ENCODE data around the gene TTLL13. TPM values are rescaled to one million over a fixed set of nuclear protein-coding genes. Genes with fewer than 3 reads are reported as not detected.

TTLL13 gene
- total and polyA plus RNA-seq, 2 of the 8 experiments (the other 6 are each of a cell fraction or from before 2014, with no cell fraction given), result 0.03 TPM; not detected in 1

DNA sequence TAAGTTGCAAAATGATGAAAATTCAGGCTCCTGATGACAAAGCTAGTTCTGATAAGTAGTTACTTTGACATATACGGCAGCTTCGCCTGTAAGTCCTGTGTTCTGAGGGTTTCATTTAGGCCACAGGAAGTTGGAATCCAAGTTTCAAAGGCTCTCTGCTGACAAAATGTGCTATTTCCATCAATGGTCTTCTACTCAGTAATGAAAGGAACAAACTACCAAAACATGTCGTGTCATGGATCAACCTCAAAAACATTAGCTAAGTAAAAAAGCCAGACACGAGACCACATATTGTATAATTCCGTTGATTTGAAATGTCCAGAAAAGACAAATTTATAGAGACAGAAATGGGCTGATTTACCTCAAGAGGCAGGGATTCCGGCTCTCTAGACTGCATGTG, 38.6 kb downstream of the TTLL13 start:
- Histone ChIP-seq H2BK120ac (replicated peaks; ENCODE audit: low read depth, low read length) (no peak overlapping the region), H3K23ac (ENCODE audit: insufficient read length) (no peak overlapping the region), H3K27ac (ENCODE audit: low read depth, low read length) (no peak overlapping the region), H3K18ac (ENCODE audit: extremely low read depth, low read length) (no peak overlapping the region), H3K4me2 (ENCODE audit: insufficient read depth in 1 of 2, low read depth in 2 of 2, low read length in 2 of 2) (no peak overlapping the region), H2AK5ac (ENCODE audit: low read depth, low read length) (no peak overlapping the region), H3K36me3 (ENCODE audit: control insufficient read depth in 2 of 4, insufficient read depth in 4 of 4, low read length in 3 of 4) (no peaks in the 10 kb centered on the region), H2BK15ac (ENCODE audit: low read length) (no peak overlapping the region), H3K9me3 (ENCODE audit: insufficient read depth in 2 of 2, low read depth in 1 of 2, low read length in 1 of 2) (no peaks in the 10 kb centered on the region), H3K27me3 (replicated peaks in 1 of 4; ENCODE audit: control insufficient read depth in 3 of 4, extremely low read depth in 1 of 4, insufficient read depth in 3 of 4, low read length in 3 of 4) (no peaks in the 10 kb centered on the region), H3K4me3 (ENCODE audit: extremely low read depth in 1 of 4, insufficient read depth in 2 of 4, low read depth in 3 of 4, low read length in 4 of 4) (no peak overlapping the region), H4K8ac (ENCODE audit: extremely low read depth, insufficient read depth, low read length) (no peak overlapping the region), H3K79me1 (ENCODE audit: low read depth, low read length) (no peaks in the 10 kb centered on the region), H3K23me2 (ENCODE audit: low read depth, low read length) (no peaks in the 10 kb centered on the region), H4K5ac (ENCODE audit: insufficient read length, low read depth, low read length) (no peak overlapping the region), H4K20me1 (replicated peaks in 1 of 2; ENCODE audit: control insufficient read depth in 1 of 2, insufficient read depth in 2 of 2, low read length in 2 of 2) (no peaks in the 10 kb centered on the region), H3K14ac (ENCODE audit: insufficient read length) (no peak overlapping the region), H3K79me2 (ENCODE audit: control insufficient read depth in 1 of 2, insufficient read depth in 2 of 2, low read length in 2 of 2) (no peaks in the 10 kb centered on the region), H3K9ac (replicated peaks in 1 of 4; ENCODE audit: extremely low read depth in 1 of 4, low read depth in 3 of 4, low read length in 3 of 4) (no peak overlapping the region), H2AFZ (ENCODE audit: low read length) (no peak overlapping the region), H3K56ac (replicated peaks; ENCODE audit: insufficient read length, low read depth, low read length) (no peak overlapping the region), H3K4me1 (replicated peaks in 1 of 4; ENCODE audit: control insufficient read depth in 3 of 4, insufficient read depth in 4 of 4, low read length in 3 of 4) (peaks cover 0 to 3% (median 1%) of the 10 kb centered on the region in 4 experiments; a peak in 3 of 7 replicates), H2BK20ac (ENCODE audit: low read length) (no peak overlapping the region), H4K91ac (replicated peaks; ENCODE audit: insufficient read length, low read length) (no peak overlapping the region), H2BK12ac (ENCODE audit: low read depth, low read length) (no peak overlapping the region), H2BK5ac (ENCODE audit: low read depth, low read length) (no peak overlapping the region), H3K4ac (replicated peaks; ENCODE audit: insufficient read length, low read depth, low read length) (no peak overlapping the region)
- WGBS, 2 experiments (ENCODE audit: extremely low coverage in 1 of 2, insufficient coverage in 1 of 2, insufficient read length in 1 of 2, insufficient replicate concordance in 2 of 2, low coverage in 1 of 2, low lambda C conversion rate in 2 of 2, missing lambda C conversion rate in 1 of 2), result 95% methylated on average over 6 of the region's 6 CpGs; no CpG with 5 or more reads in 1 of the 2 experiments
- POLR2A ChIA-PET (ENCODE audit: partially characterized antibody), result interaction anchor here (1.8 kb wide), 1 partner anchor 13 kb away, joined by 6 read pairs; no protein-coding TSS in a partner anchor
- DNase-seq (ENCODE audit: low read depth in 1 of 2, low spot score in 2 of 2), result no peak
- FAIRE-seq, result no peak
- CTCF ChIA-PET (ENCODE audit: partially characterized antibody), result interaction anchor here (0.7 to 1.8 kb wide), 6 partner anchors 13 to 194 kb away, joined by 3 to 7 read pairs (median 4); no protein-coding TSS in a partner anchor
- TF ChIP-seq JUND (IDR thresholded peaks at IDR 0.05; ENCODE audit: low read length) (no peak), JUN (IDR thresholded peaks at IDR 0.05; ENCODE audit: low read depth, low read length) (no peak)
- TF ChIP-seq, protein P1, sequence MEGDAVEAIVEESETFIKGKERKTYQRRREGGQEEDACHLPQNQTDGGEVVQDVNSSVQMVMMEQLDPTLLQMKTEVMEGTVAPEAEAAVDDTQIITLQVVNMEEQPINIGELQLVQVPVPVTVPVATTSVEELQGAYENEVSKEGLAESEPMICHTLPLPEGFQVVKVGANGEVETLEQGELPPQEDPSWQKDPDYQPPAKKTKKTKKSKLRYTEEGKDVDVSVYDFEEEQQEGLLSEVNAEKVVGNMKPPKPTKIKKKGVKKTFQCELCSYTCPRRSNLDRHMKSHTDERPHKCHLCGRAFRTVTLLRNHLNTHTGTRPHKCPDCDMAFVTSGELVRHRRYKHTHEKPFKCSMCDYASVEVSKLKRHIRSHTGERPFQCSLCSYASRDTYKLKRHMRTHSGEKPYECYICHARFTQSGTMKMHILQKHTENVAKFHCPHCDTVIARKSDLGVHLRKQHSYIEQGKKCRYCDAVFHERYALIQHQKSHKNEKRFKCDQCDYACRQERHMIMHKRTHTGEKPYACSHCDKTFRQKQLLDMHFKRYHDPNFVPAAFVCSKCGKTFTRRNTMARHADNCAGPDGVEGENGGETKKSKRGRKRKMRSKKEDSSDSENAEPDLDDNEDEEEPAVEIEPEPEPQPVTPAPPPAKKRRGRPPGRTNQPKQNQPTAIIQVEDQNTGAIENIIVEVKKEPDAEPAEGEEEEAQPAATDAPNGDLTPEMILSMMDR (IDR thresholded peaks at IDR 0.05; ENCODE audit: control extremely low read depth in 1 of 3, insufficient read depth in 1 of 3, low read depth in 1 of 3, low read length in 3 of 3), result no peak
